ENCODE data around the gene TPM3. TPM values are rescaled to one million over a fixed set of nuclear protein-coding genes. Genes with fewer than 3 reads are reported as not detected.

TPM3 gene
- total and polyA plus RNA-seq, 9 of the 15 experiments (the other 6 are each of a cell fraction or from before 2014, with no cell fraction given) = 202 to 604 (median 421) TPM

GRCh38 chr1:154220970-154221277 is 29.0 kb upstream of the TPM3 start (continued):
- TF ChIP-seq HNRNPK (IDR thresholded peaks at IDR 0.05; ENCODE audit: low read depth, low read length, poor library complexity, severe bottlenecking) = peak; percentile 95
- peak; percentile 96; the same call in 1 of the 2 replicates for TF ChIP-seq GTF2E2 (tag; IDR thresholded peaks at IDR 0.05)
- peak; percentile 42; the same call in 1 of the 2 replicates for TF ChIP-seq ATF6 (CRISPR knock-in tag; IDR thresholded peaks at IDR 0.05)
- no peak for TF ChIP-seq ZNF280B (CRISPR knock-in tag; IDR thresholded peaks at IDR 0.05)
- no peak for TF ChIP-seq E2F4 (CRISPR knock-in tag; IDR thresholded peaks at IDR 0.05; ENCODE audit: low read depth)
- peak; percentile 73 for TF ChIP-seq ZNF589 (CRISPR knock-in tag; IDR thresholded peaks at IDR 0.05; ENCODE audit: low read depth)
- peak; percentile 87; the same call in 1 of the 2 replicates for TF ChIP-seq ZNF444 (CRISPR knock-in tag; IDR thresholded peaks at IDR 0.05)
- 0 out of 2 replicates have a peak, but pooled peaks have one; percentile 29 for TF ChIP-seq ZNF395 (CRISPR knock-in tag; IDR thresholded peaks at IDR 0.05)
- TF ChIP-seq FOS (IDR thresholded peaks at IDR 0.05; ENCODE audit: extremely low read depth, insufficient read length) = no peak
- TF ChIP-seq ZFX (CRISPR knock-in tag; IDR thresholded peaks at IDR 0.05) = 0 out of 2 replicates have a peak, but pooled peaks have one; percentile 99
- TF ChIP-seq U2AF1 (optimal IDR thresholded peaks at IDR 0.05; ENCODE audit: low read depth, low read length) = peak; percentile 45
- TF ChIP-seq ZNF311 (CRISPR knock-in tag; IDR thresholded peaks at IDR 0.05) = no peak
- peak; percentile 78; the same call in 1 of the 2 replicates for TF ChIP-seq ZNF511 (CRISPR knock-in tag; IDR thresholded peaks at IDR 0.05)
- peak; percentile 56 for TF ChIP-seq PCBP2 (IDR thresholded peaks at IDR 0.05; ENCODE audit: low read depth, low read length, poor library complexity, severe bottlenecking)
- no peak for TF ChIP-seq MBD1 (CRISPR knock-in tag; IDR thresholded peaks at IDR 0.05)
- 0 out of 2 replicates have a peak, but pooled peaks have one; percentile 36 for TF ChIP-seq SP1 (CRISPR knock-in tag; IDR thresholded peaks at IDR 0.05)
- peak; percentile 84 for TF ChIP-seq PRPF4 (IDR thresholded peaks at IDR 0.05; ENCODE audit: insufficient read depth, low read depth, low read length, poor library complexity, severe bottlenecking)
- TF ChIP-seq ZNF175 (CRISPR knock-in tag; IDR thresholded peaks at IDR 0.05; ENCODE audit: low read depth) = 0 out of 2 replicates have a peak, but pooled peaks have one; percentile 13
- peak; percentile 86; the same call in 1 of the 2 replicates for TF ChIP-seq TGIF2 (CRISPR knock-in tag; IDR thresholded peaks at IDR 0.05)

Data from K562 (cell line).